SK-N-MC (cell line): ENCODE results near the gene RIC8A.

ENCODE experiments used
- EZH2 ChIP-seq: fragments of 200-600 bp; sonication (generic); IDR thresholded peaks from one replicate; pipeline ENCODE4 v1.6.1; 2017; ENCODE audit warnings: antibody characterized with exemption
- FOXP2 ChIP-seq: optimal IDR thresholded peaks from 2 replicates; pipeline ENCODE3; 2011; ENCODE audit warnings: mild to moderate bottlenecking, moderate library complexity; ENCODE audit not compliant: insufficient read depth; ENCODE audit errors: extremely low read length, control extremely low read depth
- POLR2AphosphoS5 ChIP-seq: IDR thresholded peaks from 2 replicates; pipeline ENCODE4 v1.6.1; 2012; ENCODE audit warnings: mild to moderate bottlenecking, low read depth, low read length, borderline replicate concordance

DNA sequence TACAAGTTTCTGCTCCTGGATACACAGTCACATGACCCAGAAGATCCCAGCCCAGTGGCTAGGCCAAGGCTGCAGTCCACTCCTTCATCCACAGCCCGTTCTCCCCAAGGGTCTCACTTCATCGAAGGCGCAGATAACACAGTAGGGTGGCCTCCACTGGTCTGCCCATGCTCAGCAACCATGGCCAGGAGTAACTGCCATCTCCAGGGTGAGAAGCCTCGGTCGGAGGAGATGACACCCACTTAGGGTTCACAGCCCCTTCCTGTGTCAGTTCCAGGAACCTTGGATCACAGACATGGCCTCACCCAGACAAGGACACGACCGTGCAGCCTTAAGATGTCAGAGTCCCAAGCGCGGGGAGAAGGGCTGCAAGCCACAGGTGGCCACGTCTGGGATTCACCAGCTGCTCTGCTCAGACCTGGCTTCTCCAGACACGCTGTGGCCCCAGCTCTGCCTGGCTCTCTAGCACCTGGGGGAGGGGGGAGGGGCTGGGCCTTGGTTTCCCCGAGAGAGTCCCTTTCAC is 2.9 kb upstream of the RIC8A start:
- TF ChIP-seq EZH2: no peak
- no peak for TF ChIP-seq POLR2AphosphoS5
- no peak for TF ChIP-seq FOXP2
